ENCODE data around the gene NHEJ1. TPM values are rescaled to one million over a fixed set of nuclear protein-coding genes. Genes with fewer than 3 reads are reported as not detected.

Gene NHEJ1
- total and polyA plus RNA-seq, 2 of the 13 experiments (the other 11 are each of a cell fraction or from before 2014, with no cell fraction given): 30.0 to 30.7 TPM

DNA sequence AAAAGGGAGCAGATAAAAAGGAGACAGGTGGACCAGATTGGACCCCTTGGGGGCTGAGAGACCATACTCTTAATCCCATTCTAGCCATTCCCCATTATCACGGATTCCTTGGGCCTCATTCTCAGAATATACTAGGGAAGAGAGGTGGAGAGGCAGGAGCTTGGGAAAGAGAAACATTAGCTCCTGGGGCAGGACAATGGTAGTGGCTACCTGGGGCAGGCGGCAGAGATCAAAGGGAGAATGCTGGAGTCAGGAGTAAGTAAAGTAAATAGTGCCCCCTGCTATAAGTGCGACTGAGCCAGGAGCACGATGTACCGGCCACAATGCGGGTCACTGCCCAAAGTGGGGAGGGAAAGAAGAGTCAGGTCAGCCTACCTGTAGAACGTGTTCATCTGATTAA, 79.5 kb downstream of the NHEJ1 start (continued):
- TF ChIP-seq HDAC1 (CRISPR knock-in tag; IDR thresholded peaks at IDR 0.05) (0 out of 2 replicates have a peak, but pooled peaks have one; percentile 12), FOXP1 (IDR thresholded peaks at IDR 0.05) (no peak), FOXP1 (CRISPR knock-in tag; IDR thresholded peaks at IDR 0.05) (peak; percentile 61), ZNF577 (CRISPR knock-in tag; IDR thresholded peaks at IDR 0.05; ENCODE audit: borderline replicate concordance, low read depth) (no peak), EP300 (IDR thresholded peaks at IDR 0.05; ENCODE audit: low read depth in 2 of 2, low read length in 2 of 2) (peak in 1 of 2 experiments; percentile 76; a peak in 2 of 4 replicates), EP300 (CRISPR knock-in tag; IDR thresholded peaks at IDR 0.05; ENCODE audit: borderline replicate concordance) (peak; percentile 14; the same call in 1 of the 2 replicates), ZNF788 (CRISPR knock-in tag; IDR thresholded peaks at IDR 0.05; ENCODE audit: borderline replicate concordance) (peak; percentile 56; the same call in 1 of the 2 replicates), ZNF746 (CRISPR knock-in tag; IDR thresholded peaks at IDR 0.05) (no peak; the same call in 1 of the 2 replicates), ZSCAN12 (CRISPR knock-in tag; IDR thresholded peaks at IDR 0.05) (no peak), HDAC2 (CRISPR knock-in tag; IDR thresholded peaks at IDR 0.05) (peak; percentile 86), HDAC6 (IDR thresholded peaks at IDR 0.05; ENCODE audit: low read depth, low read length) (no peak), CC2D1A (CRISPR knock-in tag; IDR thresholded peaks at IDR 0.05) (no peak), ZNF644 (CRISPR knock-in tag; IDR thresholded peaks at IDR 0.05; ENCODE audit: low read depth) (0 out of 2 replicates have a peak, but pooled peaks have one; percentile 58), ZSCAN31 (CRISPR knock-in tag; IDR thresholded peaks at IDR 0.05; ENCODE audit: low read depth) (peak; percentile 66; the same call in 1 of the 2 replicates), SOX13 (IDR thresholded peaks at IDR 0.05) (peak; percentile 88), SOX13 (CRISPR knock-in tag; conservative IDR thresholded peaks at IDR 0.05 in 1 of 2, IDR thresholded peaks at IDR 0.05 in 1 of 2) (peak in 1 of 2 experiments; percentile 95; a peak in 2 of 4 replicates), ZNF780A (CRISPR knock-in tag; IDR thresholded peaks at IDR 0.05) (no peak), BCL6 (CRISPR knock-in tag; IDR thresholded peaks at IDR 0.05) (peak; percentile 74; the same call in 1 of the 2 replicates), LCORL (IDR thresholded peaks at IDR 0.05) (no peak), LCORL (CRISPR knock-in tag; IDR thresholded peaks at IDR 0.05) (peak; percentile 82), ZNF350 (CRISPR knock-in tag; IDR thresholded peaks at IDR 0.05; ENCODE audit: borderline replicate concordance, low read depth) (peak; percentile 41; the same call in 1 of the 2 replicates), SSRP1 (CRISPR knock-in tag; IDR thresholded peaks at IDR 0.05) (peak; percentile 41; the same call in 1 of the 2 replicates), RCOR2 (CRISPR knock-in tag; IDR thresholded peaks at IDR 0.05) (peak; percentile 82)
- TF ChIP-seq, protein P1, sequence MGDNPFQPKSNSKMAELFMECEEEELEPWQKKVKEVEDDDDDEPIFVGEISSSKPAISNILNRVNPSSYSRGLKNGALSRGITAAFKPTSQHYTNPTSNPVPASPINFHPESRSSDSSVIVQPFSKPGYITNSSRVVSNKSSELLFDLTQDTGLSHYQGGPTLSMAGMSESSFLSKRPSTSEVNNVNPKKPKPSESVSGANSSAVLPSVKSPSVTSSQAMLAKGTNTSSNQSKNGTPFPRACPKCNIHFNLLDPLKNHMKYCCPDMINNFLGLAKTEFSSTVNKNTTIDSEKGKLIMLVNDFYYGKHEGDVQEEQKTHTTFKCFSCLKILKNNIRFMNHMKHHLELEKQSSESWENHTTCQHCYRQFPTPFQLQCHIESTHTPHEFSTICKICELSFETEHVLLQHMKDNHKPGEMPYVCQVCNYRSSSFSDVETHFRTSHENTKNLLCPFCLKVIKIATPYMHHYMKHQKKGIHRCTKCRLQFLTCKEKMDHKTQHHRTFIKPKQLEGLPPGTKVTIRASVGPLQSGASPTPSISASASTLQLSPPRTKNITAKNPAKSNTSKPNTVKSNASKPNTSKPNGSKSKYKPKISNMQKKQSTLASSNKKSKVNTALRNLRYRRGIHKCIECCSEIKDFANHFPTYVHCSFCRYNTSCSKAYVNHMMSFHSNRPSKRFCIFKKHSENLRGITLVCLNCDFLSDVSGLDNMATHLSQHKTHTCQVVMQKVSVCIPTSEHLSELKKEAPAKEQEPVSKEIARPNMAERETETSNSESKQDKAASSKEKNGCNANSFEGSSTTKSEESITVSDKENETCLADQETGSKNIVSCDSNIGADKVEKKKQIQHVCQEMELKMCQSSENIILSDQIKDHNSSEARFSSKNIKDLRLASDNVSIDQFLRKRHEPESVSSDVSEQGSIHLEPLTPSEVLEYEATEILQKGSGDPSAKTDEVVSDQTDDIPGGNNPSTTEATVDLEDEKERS (CRISPR knock-in tag; IDR thresholded peaks at IDR 0.05): no peak
- TF ChIP-seq, protein P2, sequence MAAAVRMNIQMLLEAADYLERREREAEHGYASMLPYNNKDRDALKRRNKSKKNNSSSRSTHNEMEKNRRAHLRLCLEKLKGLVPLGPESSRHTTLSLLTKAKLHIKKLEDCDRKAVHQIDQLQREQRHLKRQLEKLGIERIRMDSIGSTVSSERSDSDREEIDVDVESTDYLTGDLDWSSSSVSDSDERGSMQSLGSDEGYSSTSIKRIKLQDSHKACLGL (CRISPR knock-in tag; IDR thresholded peaks at IDR 0.05): no peak
- TF ChIP-seq, protein P3, sequence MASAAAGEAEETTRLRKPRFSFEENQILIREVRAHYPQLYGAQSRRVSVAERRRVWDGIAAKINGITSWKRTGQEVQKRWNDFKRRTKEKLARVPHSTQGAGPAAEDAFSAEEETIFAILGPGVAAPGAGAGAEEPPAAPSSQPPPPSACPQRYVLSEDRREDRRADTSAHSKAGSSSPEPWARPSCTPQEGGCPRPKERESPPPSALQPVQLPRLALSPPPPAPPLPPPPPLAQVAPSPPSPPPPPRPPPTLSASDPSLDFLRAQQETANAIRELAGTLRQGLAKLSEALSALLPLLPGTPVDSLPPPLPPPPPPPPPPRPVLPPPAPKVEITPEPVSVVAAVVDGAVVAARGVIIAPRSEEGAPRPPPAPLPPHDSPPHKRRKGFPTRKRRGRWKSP (CRISPR knock-in tag; IDR thresholded peaks at IDR 0.05): peak; percentile 30; the same call in 1 of the 2 replicates

Measured in HepG2 (cell line).